Sigmoid colon (tissue), 4 donors: ENCODE measurements around the gene POLR3A.

ENCODE experiments used
- EP300 ChIP-seq, 4 donors: sonication (generic); formaldehyde crosslinking; IDR thresholded peaks; one replicate each; pipeline ENCODE4 v1.6.1; 2017; ENCODE audit warnings: antibody characterized with exemption in 4 of 4
- POLR2AphosphoS5 ChIP-seq, 4 donors: sonication (generic); formaldehyde crosslinking; IDR thresholded peaks; one replicate each; pipeline ENCODE4 v1.6.1; 2017; ENCODE audit warnings: antibody characterized with exemption in 4 of 4

GRCh38 chr10:78042058-78042751, 12.9 kb upstream of the POLR3A start:
- TF ChIP-seq EP300 (IDR thresholded peaks at IDR 0.05): no peak
- no peak for TF ChIP-seq POLR2AphosphoS5 (IDR thresholded peaks at IDR 0.05)
